ENCODE data around the gene SMCO2. TPM values are rescaled to one million over a fixed set of nuclear protein-coding genes. Genes with fewer than 3 reads are reported as not detected.

Gene SMCO2
- total RNA-seq, 6 experiments from 2014 or later = not detected

DNA sequence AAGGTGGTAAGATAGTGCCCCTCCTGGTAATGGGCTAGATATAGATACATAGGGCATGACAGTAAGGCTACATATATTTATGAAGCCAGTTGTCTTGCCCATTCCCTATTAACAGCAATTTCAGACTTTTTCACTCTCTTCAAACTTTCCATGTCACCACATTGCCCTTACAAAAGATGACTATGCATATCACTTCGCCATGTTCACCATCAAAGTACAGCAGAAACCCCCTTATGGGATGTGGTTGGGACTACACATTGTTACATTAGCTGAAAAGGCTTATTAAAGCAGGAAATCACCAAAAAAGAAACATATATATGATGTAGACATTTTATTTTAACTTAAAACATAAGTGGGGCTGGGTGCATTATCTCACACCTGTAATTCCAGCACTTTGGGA, 9.8 kb upstream of the SMCO2 start:
- peaks cover under 1% of the 10 kb centered on the region for H3K36me3 Mint-ChIP-seq (ENCODE audit: low read depth)
- H3K27me3 Mint-ChIP-seq (ENCODE audit: insufficient read depth) = no peaks in the 10 kb centered on the region
- TF ChIP-seq, protein P1, sequence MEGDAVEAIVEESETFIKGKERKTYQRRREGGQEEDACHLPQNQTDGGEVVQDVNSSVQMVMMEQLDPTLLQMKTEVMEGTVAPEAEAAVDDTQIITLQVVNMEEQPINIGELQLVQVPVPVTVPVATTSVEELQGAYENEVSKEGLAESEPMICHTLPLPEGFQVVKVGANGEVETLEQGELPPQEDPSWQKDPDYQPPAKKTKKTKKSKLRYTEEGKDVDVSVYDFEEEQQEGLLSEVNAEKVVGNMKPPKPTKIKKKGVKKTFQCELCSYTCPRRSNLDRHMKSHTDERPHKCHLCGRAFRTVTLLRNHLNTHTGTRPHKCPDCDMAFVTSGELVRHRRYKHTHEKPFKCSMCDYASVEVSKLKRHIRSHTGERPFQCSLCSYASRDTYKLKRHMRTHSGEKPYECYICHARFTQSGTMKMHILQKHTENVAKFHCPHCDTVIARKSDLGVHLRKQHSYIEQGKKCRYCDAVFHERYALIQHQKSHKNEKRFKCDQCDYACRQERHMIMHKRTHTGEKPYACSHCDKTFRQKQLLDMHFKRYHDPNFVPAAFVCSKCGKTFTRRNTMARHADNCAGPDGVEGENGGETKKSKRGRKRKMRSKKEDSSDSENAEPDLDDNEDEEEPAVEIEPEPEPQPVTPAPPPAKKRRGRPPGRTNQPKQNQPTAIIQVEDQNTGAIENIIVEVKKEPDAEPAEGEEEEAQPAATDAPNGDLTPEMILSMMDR (IDR thresholded peaks at IDR 0.05) = no peak
- no peak for DNase-seq
- no peak overlapping the region for H3K4me3 Mint-ChIP-seq
- no peaks in the 10 kb centered on the region for H3K9me3 Mint-ChIP-seq
- H3K27ac Mint-ChIP-seq = no peak overlapping the region
- H3K4me1 Mint-ChIP-seq (ENCODE audit: low read depth) = peaks cover 40% of the 10 kb centered on the region

DNA sequence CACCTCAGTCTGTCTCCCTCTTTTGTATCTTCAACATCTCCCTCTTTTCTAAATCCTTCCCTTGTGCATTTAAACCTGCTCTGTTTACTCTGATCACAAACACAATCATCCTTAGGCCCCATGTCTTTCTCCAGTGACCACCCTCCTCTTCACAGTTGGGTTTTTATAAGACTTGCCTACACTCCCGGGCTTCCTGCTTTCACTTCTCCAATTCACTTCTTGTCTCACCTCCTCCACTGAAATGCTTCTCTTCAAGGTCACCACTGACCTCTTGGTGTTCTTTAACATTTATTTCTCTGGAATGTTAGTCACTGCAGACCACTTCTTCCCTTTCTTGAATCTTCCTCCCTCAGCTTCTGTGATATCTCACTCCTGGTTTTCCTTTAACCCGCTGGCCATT, 8.7 kb upstream of the SMCO2 start:
- no peak overlapping the region for H3K27ac Mint-ChIP-seq
- H3K36me3 Mint-ChIP-seq (ENCODE audit: low read depth) = no peaks in the 10 kb centered on the region; the same call in 1 of the 2 replicates
- no peak overlapping the region for H3K4me3 Mint-ChIP-seq
- H3K27me3 Mint-ChIP-seq (ENCODE audit: insufficient read depth) = peaks cover 2% of the 10 kb centered on the region; the same call in 1 of the 2 replicates
- no peaks in the 10 kb centered on the region for H3K9me3 Mint-ChIP-seq
- peaks cover 30% of the 10 kb centered on the region for H3K4me1 Mint-ChIP-seq (ENCODE audit: low read depth)
- TF ChIP-seq, protein P1 (IDR thresholded peaks at IDR 0.05) = no peak
- no peak for DNase-seq

DNA sequence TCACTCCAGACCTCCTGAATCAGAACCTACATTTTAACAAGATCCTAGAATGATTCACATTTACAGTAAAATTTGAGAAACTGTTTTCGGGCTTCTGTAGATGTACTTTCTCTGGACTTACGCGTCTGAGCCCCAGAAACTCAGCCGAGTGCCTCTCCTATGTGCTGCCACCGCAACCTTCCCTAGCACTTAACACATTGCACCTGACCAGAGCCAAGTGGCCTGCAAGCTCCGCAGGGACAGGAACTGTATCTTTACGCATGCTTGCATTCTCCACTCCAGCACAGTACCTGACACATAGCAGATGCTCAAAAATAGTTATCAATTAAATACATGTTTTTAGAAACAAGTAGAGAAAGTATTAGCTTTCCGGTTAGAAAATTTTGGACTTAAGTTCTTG, 1.2 kb downstream of the SMCO2 start:
- Mint-ChIP-seq H3K27ac (no peak overlapping the region), H3K36me3 (ENCODE audit: low read depth) (no peaks in the 10 kb centered on the region; the same call in 1 of the 2 replicates), H3K4me3 (no peak overlapping the region), H3K4me1 (ENCODE audit: low read depth) (no peaks in the 10 kb centered on the region), H3K9me3 (peaks cover 6% of the 10 kb centered on the region; the same call in 1 of the 2 replicates), H3K27me3 (ENCODE audit: insufficient read depth) (peaks cover 1% of the 10 kb centered on the region; the same call in 1 of the 2 replicates)
- TF ChIP-seq, protein P1 (IDR thresholded peaks at IDR 0.05) = no peak
- no peak for DNase-seq

DNA sequence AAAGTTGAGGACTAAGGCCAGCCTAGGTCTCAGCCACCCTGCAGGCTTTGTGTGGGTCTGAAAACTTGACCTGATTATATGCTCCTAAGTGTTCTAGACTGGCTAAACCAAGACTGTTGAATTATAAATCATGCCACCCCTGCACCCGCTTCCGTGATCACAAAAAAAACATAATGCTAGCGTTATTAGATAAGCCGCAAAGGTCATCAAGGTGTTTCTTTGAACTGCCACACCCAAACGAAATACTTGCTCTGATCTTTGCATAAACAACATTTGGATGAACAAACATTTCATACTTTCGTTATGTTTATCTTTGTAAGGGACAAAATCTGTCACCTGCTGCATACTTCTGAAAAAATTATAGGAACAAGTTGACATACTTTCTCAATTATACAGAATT, 2.5 kb downstream of the SMCO2 start:
- Mint-ChIP-seq H3K36me3 (ENCODE audit: low read depth) (no peaks in the 10 kb centered on the region; the same call in 1 of the 2 replicates), H3K9me3 (peaks cover 6% of the 10 kb centered on the region; the same call in 1 of the 2 replicates), H3K4me3 (no peak overlapping the region), H3K4me1 (ENCODE audit: low read depth) (no peaks in the 10 kb centered on the region), H3K27me3 (ENCODE audit: insufficient read depth) (no peaks in the 10 kb centered on the region; the same call in 1 of the 2 replicates), H3K27ac (no peak overlapping the region)
- TF ChIP-seq, protein P1 (IDR thresholded peaks at IDR 0.05) = no peak
- no peak for DNase-seq

DNA sequence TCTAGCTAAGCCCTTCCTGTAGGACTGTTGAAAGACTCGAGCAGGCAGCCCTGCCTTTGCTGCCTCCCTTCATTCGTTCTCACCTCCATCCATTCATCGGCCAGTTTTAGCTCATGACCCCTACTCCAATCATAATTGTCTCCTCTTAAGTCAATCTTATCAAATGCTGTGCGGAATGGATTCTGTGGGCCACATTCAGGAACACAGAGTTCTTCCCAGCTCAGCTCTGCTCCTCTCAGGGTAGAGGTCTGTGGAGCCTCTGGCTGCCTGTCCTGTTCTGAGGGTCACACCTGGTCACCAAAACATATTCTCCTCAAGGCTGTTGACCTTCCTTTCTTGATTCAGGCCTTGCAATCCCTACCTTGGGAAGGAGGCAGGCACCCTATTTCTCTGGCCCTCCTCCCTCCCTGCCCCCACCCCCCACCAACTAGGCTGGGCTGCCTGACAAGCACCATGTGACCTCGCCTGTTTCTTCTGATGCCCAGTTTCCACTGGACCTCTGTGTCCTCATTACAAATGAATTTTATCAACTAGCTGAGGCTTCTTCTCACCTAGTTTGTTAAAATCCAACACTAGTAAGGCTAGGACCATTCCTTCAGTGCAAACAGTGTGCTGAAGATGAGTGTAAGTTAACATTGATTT, 3.5 kb downstream of the SMCO2 start:
- no peaks in the 10 kb centered on the region for H3K4me1 Mint-ChIP-seq (ENCODE audit: low read depth)
- no peaks in the 10 kb centered on the region; the same call in 1 of the 2 replicates for H3K36me3 Mint-ChIP-seq (ENCODE audit: low read depth)
- no peak overlapping the region for H3K4me3 Mint-ChIP-seq
- no peaks in the 10 kb centered on the region; the same call in 1 of the 2 replicates for H3K27me3 Mint-ChIP-seq (ENCODE audit: insufficient read depth)
- peaks cover 6% of the 10 kb centered on the region; the same call in 1 of the 2 replicates for H3K9me3 Mint-ChIP-seq
- DNase-seq = no peak
- TF ChIP-seq, protein P1 (IDR thresholded peaks at IDR 0.05) = no peak
- H3K27ac Mint-ChIP-seq = no peak overlapping the region

All from HFFc6 (cell line).